OCI-M2 (cell line): ENCODE data around the gene GRIN2A.

ENCODE experiments used
- DNase-seq: peaks from one replicate; lab custom pipeline; 2025; ENCODE audit not compliant: unreplicated experiment; lab: John Stamatoyannopoulos, UW

The GRIN2A gene

DNA sequence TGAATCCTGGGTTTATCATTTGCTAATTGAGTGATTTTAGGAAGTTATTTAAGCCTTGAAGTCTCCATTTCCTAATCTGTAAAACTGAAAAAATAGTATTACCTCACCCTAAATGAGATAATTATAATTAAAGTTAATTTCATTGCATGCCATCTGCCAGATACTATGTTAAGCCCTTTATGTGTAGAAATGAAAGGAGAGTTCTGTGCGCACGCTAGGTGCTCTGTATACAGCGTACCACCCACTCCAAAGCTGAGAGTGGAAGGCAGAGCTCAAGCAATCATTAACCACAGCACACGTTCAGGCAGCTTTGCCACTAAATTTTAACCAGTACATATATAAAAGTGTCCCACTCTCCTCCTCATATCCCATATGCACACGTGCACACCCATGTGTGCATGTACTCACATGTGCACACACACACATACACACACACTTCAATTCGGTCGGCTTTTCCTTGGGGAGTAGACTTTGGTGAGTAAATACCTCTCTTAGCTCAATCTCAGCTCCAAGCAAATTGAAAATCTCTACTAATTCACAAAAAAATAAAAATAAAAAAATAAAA is 204.8 kb downstream of the GRIN2A start:
- DNase-seq, result no peak

DNA sequence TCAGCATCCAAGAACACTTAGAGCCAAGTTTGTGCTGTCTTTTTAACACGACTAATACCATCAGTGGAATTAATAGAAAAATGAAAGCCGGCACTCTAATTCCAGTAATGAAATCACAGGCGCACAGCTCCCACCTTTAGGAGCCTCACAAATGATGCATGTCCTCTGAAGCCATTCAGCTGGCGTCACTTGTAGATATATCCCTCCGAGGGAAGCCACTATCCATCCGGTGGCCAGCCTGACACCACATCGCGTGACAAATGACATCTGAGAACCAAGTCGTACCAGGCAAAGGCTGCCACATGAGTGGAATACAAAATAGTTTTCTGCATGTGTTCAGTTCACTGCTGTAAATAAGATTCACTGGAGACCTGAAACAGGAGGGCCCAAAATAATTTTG is 205.6 kb downstream of the GRIN2A start:
- no peak for DNase-seq

DNA sequence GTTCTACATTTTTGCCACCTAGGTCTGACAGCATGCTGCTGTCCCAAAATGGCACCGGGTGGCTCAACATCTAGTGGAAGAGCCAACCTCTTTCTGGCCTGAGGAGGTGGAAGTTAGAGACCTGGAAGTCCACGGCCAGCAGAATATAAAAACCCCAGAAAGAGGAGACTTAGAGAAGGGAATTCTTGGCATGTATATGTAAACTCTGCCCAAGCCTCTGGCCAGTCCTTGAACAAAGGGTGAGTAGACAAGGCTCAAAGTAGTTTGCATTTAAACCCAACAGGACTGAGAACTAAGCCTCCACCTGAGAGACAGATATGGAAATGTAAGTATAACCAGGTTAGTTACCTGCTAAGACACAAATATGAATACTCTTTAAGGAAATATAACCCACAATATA is 210.3 kb downstream of the GRIN2A start:
- DNase-seq, result no peak

DNA sequence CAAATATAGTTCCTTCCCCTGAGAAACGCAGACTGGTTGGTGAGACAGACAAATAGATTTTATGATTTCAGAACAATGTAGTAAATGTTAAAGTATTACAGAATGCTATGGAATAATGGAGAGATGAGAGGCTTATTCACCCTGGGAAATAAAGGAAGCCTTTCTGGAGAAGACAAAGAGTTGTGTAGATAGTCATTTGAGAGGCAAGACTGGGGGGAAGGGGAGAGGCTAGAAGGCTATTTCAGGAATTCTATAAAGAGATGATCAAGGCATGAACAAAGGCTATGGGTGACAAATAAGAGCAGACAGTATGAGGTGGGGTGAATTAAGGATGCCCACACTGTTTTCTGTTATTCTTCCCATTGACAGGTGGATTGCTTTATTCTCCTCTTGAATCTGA is 211.4 kb downstream of the GRIN2A start:
- no peak for DNase-seq

DNA sequence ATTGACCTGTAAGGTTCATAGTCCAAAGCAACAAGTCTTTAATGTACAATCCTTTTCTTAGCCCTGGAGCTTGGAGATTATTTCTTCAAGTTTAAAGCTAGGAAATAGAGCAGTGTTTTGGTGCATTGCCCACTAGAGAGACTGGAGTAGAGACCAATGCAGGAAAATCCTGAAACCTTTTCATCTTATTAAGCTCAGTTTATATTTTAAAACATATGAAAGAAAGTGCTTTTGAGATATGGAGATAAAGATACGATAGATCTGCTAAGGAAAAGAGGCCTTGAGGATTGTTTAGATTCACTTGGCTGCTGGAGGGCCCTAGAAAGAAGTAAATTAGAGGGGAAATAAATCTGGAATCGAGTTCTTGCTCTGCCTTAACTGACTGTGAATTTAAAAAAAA is 212.0 kb downstream of the GRIN2A start:
- no peak for DNase-seq

DNA sequence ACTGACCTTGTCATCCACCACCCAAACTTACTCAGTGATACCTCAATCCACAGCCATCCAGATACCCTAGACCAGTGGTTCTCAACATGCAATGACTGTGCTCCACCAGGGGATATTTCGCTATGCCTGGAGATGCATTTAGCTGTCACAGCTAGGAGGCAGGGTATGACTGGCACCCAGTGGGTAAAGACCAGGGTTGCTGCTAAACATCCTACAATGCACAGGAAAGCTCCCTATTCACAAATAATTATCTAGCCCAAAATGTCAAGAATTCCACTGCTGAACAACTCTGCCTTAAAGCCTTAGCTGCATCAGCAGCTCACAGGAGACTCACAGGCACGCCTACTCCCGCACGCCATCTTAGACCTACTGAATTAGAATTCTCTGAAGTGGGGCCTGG is 212.6 kb downstream of the GRIN2A start:
- no peak for DNase-seq

DNA sequence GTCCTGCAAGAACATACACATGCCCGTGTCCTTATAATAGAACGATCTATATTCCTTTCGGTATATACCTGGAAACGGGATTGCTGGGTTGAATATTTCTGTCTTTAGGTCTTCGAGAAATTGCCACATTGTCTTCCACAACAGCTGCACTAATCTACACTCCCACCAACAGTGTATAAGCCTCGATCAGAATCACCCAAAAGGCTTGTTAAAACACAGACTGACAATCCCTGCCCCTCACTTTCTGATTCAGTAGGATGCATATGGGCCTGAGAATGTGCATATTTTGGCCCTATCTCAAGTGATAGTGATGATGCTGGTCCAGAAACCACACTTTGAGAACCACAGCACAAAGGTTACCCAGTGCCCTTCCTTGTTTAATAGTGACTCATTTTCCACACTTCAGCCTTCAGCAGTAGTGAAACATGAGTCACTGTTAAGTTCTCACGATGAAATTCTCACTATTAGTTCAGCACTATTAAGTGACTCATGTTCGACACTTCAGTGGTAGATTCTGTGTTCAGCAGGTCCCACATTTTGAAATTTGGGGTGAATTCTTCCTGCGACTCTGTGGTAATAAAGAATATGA is 215.6 kb downstream of the GRIN2A start:
- DNase-seq, result no peak

DNA sequence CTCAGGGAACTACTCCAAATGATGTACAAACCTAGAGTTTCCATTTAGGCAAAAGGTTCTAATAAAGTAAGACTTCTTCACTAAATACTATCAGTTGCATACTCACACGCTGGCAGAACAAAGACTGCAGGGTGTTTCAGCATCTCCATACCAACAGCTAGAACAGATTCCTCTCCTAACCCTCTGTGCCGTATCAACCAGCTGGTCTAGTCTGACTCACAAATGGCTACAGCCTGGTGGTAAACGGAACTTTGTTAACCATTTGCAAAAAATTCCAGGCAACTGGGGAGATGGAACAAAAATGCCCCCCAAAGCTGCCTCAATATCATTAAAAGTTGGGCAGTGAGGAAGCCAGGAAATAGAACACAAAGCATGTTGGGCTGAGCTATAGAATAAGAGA is 217.1 kb downstream of the GRIN2A start:
- DNase-seq, result no peak

DNA sequence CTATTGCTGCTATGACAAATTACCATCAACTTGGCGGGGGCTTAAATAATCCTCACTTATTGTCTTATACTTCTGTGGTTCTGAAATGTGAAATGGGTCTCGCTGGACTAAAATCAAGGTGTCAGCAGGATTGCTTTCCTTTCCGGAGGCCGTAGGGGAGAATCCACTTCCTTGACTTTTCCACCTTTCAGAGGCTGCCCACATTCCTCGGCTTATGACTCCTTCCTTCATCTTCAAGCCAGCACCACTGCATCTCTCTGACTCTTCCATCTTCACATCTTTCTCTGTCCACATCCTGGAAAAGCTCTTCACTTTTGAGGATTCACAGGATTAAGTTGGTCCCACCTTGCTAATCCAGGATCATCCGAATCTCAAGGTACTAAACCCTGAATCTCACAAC is 217.8 kb downstream of the GRIN2A start:
- DNase-seq, result no peak

DNA sequence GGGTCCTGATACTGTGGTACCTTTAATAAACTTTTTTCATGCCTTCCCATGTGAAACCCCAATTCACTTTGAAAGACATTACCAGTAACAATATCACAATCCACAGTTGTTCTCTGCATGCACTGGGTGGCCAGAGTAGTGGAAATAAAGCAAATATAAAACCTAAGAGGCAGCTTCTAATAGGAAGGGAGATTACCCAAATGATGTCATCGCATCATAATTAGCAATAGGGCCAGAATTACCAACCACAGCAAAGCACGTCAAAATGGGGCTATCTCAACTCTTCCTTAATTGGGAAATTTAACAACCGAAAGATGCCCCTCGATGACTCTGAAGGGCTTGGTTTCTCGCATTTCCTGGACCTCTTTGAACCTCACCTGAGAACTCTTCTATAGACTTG is 224.8 kb downstream of the GRIN2A start:
- no peak for DNase-seq

DNA sequence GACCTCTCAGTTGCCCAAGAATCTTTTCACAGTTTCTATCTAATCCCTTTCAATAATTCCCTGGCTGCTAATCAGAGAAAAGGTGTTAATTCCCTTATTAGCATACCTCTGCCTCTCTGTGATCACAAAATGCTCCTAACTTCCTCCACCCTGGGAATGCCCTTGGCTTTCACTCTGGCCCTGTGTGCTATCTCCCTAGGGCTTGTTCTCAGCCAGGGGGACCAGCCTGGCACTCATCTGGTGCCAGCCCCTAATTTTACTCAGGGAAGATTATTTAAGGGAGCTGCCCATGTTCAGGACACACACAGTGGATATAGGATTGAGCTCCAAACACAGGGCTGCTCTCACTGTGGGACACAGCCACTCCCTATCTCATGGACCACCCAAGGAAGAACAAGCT is 225.2 kb downstream of the GRIN2A start:
- no peak for DNase-seq

DNA sequence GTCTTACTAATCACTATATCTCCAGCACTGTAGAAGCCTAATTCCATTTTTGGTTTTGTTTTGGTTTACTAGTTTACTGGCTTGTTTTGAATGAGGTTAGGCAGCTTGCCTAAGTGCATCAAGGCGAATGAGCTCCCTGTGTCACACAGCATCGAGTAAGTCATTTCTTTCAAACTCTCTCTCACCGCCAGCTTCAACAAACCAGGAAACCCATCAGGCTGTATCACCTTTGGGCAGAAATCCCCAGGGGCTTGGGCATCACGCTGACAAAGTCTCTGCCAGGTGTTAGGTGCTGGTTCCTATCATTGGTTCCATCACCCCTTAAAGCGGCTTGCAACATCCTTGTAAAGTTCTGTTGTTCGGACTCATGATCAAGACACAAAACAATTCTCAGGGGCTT is 226.6 kb downstream of the GRIN2A start:
- DNase-seq, result no peak

DNA sequence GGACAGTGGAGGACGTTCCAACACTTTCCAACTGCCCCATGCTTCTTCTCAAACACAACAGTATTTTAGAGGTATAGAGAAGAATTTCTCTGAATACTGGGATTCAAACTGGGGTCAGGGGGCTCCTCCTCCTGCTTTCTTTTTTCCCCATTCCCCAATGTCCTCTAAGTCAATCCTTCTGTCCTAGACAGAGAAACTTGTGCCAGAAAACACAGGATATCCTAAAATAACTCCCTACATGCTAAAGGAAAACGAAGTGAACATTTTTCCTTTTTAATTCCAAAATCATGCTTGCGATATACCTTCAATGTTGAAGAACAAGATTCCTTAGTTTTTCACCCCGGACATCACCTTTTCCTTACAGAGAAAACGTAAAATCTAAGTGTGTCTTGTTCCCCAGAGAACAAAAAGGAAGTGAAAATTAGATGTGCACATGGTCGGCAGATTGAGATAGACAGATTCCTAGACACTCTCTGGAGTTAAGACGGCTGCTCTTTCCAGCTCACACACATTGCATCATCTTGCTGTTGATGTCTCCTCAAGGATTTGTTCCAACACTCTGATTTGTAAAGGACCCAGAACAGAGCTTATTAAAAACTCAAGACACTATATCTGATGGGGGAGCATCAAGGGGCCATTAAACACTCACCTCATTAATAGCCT is 228.2 kb downstream of the GRIN2A start:
- no peak for DNase-seq

DNA sequence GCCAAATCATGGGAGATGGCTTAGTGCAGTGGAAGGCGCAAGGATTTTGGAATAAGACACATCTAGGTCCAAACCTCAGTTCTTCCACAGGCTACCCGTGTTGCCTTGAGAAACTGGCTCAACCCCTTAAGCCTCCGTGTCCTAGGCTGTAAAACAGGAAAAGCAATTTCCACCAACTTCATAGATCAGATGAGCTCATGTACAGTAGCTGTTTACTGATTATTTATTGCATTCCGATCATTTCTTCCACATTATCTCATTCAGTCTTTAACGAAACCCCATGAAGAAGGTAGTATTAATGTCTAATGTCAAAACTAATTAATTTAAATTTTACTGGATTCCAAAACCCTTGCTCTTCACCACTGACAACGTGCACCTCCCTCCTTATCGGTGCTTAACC is 231.6 kb downstream of the GRIN2A start:
- DNase-seq, result no peak

DNA sequence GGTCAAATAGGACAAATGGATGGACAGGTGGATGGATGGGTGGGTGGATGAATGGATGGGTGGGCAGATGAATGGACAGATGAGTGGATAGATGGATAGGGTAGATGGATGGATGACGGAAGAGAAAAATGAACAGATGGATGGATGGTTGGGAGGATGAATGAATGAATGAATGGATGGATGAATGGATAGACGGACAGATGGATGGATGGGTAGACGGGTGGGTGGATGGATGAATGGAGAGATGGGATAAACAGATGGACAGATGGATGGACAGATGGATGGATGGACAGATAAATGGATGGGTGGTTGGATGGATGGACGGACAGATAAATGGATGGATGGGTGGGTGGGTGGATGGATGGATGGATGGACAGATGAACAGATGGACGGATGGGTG is 232.8 kb downstream of the GRIN2A start:
- no peak for DNase-seq

DNA sequence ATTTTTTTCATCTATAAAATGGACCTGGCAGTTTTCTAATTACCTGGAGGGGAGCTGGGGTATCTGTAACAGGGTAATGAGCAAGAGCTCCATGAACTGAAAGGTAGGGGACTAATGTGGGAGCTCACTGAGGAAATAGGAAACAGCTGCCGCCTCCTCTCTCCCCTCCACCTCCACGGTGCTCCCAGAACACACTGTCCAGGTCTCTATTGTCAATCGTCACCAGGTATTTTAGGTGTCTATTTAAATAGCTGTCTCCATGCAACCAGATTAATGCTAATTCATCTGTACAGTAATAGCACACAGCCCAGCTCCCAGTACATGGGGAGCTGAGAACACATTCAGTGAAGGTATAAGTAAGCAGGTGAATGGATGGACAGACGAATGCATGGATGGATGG is 233.3 kb downstream of the GRIN2A start:
- no peak for DNase-seq

DNA sequence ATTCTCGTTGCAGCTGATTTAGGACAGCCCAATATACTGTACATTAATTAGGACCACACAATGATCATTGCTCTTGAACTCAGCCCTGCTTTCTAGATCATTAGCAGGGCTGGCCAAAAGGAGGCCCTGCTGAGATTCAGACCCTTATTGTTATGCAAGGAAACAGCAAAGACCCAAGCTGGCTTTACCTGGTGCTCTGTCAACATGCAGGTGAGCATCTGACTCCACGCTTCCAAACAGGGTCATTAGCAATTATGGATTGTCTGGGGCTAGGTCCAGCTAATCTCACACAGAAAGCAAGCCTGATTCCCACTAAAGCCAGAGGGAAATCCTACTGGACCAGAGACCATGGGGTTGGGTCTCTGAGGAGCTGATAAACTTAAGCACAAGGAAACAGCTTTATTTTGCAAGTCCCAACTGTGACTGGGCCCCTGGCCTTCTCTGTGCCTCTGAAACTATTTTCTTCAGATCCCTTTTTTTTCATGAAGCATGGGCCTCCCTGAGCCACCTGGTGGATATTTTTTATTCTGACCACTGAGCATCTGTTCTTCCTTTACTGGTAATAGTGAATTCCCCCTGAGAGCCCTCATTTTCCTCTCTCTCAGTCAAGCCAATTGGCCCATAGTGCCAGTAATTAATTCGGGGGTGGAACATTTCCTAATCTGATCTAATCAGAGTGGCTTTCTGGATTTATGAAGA is 236.1 kb downstream of the GRIN2A start:
- DNase-seq, result no peak

DNA sequence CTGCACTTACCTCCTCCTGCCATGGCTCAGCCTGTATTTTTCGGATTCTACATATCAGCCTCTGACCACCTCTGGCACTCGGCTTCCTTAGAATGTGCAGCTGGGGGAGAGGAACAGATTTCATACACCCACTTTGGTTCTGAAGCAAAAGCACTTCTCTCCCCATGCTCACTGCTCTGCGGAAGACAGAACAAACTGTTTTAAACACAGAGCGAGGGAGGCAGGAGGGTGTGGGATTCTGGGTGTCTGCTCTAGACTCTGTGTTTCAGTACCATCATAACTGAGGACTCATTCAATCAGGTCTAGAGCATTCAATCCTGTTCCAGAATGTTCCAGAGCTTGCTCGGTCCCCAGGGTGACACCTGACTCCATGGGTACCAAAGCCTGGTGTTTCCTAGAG is 239.1 kb downstream of the GRIN2A start:
- DNase-seq, result no peak

DNA sequence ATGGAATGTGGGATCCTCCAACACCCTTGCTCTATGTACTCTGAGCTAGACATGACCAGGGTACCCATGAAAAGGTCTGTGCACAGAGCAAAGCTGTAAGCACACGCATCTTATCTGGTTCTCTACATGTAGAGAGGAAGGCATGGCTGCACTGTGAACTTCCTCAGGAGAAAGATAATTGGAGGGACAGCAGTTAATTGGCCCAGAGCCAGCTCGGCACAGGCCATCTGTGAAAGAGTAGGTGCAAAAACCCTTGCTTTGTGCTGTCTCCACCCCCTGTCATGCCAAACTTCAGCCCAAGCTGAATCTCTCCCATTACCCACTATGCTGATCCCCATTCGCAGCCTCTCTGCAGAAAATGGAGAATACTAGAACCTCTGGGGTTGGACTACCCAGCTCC is 241.0 kb downstream of the GRIN2A start:
- no peak for DNase-seq

DNA sequence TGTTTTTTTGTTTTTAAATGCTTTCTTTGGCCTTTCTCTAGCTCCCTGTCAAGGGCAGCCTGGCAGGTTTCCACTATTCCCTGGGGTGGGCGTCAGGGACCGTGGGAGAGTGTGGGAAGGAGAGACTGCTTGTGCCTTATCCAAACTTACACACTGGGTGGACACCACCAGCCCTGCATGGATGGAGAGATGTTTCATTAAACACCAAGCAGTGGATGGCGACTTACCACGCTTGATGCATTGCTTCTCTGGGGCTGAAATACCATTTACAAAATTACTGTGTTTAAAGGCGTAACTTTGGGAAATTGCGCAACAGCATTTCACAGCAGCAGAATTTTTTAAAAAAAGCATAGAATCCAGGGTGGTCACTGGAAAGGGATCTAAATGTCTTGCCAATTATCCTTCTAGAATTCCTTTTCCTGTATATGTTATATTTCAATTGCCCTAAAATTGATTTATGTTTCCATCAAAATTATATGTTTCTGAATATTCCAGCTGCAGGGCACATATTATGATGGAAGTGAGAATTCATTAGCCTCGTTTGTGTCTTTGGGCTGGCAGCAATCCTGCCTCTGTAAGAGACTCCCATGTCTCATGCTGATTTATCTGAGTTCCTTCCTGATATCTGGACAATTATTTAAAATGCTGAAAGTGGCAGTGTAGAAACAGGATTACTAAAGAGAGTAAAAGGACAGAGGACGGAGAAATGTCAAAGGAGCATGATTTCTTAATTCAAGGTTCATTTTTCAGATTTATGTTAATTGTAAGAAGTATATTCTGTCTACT is 247.3 kb downstream of the GRIN2A start:
- no peak for DNase-seq

DNA sequence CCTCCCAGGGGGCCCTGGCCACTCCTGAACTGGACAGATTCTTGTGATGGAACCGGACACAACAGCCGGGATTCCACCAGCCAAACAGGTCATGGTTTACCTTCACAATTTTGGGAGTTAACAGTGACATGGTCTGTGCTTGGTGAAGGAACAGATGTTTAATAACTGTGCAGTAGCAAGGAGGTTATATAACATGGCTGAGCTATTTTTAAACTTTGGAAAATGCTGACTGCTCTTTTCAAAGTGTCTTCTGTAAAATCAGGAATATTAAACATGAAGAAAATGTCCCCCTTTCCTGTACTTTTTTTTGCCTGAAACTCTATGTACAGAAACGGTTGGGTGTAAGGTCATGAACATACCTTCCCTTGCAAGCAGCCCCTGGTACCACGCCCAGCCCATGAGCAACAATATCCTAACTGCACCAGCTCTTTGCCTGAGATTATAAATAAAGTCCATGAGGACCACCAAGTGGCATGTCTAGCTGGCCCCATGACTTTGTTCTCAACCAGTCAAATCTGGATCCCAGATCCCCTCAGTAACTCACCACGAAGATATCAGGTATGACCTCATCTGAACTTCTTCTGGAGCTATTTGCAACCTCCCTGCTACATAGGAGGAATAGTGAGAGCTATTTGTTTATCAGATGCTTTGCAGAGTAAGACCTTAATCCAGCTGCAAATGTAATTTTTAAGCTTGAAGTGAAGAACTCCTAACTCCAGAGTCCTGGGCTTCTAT is 249.1 kb downstream of the GRIN2A start:
- no peak for DNase-seq
